Vagina (tissue), 2 donors: ENCODE measurements around the gene GPN2.

Source experiments
- CTCF ChIP-seq, 3 experiments: fragments of 450-650 bp in 2 of 3; fragments of 200-600 bp in 1 of 3; sonication (generic) in 1 of 3; IDR thresholded peaks; one replicate each; pipeline ENCODE4 v1.5.1; 2017 to 2019; ENCODE audit warnings: antibody characterized with exemption in 3 of 3, mild to moderate bottlenecking in 2 of 3, moderate library complexity in 2 of 3
- POLR2A ChIP-seq, 2 donors: fragments of 450-650 bp; IDR thresholded peaks; one replicate each; pipeline ENCODE4 v1.6.1; 2017; ENCODE audit warnings: antibody characterized with exemption in 2 of 2, mild to moderate bottlenecking in 2 of 2, moderate library complexity in 2 of 2
- POLR2AphosphoS5 ChIP-seq, 2 donors: sonication (generic); formaldehyde crosslinking; IDR thresholded peaks; one replicate each; pipeline ENCODE4 v1.9.0; 2017; ENCODE audit warnings: antibody characterized with exemption in 2 of 2, mild to moderate bottlenecking in 2 of 2, low read depth in 1 of 2; ENCODE audit not compliant: insufficient read depth in 1 of 2

- TF ChIP-seq CTCF (IDR thresholded peaks at IDR 0.05) (no peak), POLR2A (IDR thresholded peaks at IDR 0.05) (no peak), POLR2AphosphoS5 (IDR thresholded peaks at IDR 0.05; ENCODE audit: insufficient read depth in 1 of 2, low read depth in 1 of 2) (no peak)
Measured at GRCh38 chr1:26838474-26839338, 51.4 kb downstream of the GPN2 start.
